Psoas muscle (tissue), 8 donors: ENCODE data around the gene L1CAM. TPM values are rescaled to one million over a fixed set of nuclear protein-coding genes. Genes with fewer than 3 reads are reported as not detected.

Source experiments
- ATAC-seq, 4 donors: fragments of 200-7000 bp; cut with Tn5 transposase; one replicate each; pipeline ENCODE4 v1.9.1; 2020; ENCODE audit warnings: moderate library complexity in 3 of 4, mild to moderate bottlenecking in 2 of 4
- DNase-seq, 2 donors: peaks; one replicate each; pipeline ENCODE4 v3.0.0-alpha.2; 2020
- H3K27ac ChIP-seq: fragments of 200-600 bp; one replicate; pipeline ENCODE4 v1.8.0; 2022
- H3K27me3 ChIP-seq, 3 donors: fragments of 200-600 bp in 1 of 3; one replicate each; pipeline versions ENCODE4 v1.6.1 to v1.8.0; 2013 to 2022; ENCODE audit warnings: low read length in 2 of 3, mild to moderate bottlenecking in 2 of 3, moderate library complexity in 1 of 3; ENCODE audit not compliant: insufficient read depth in 3 of 3
- H3K36me3 ChIP-seq, 2 donors: fragments of 200-600 bp in 1 of 2; one replicate each; pipeline versions ENCODE4 v1.6.1 to v1.8.0; 2013 to 2022; ENCODE audit warnings: low read depth in 1 of 2, mild to moderate bottlenecking in 1 of 2, moderate library complexity in 1 of 2; ENCODE audit not compliant: insufficient read depth in 1 of 2
- H3K4me1 ChIP-seq: fragments of 200-600 bp; one replicate; pipeline ENCODE4 v1.8.0; 2022
- H3K4me3 ChIP-seq: fragments of 200-600 bp; one replicate; pipeline ENCODE4 v1.8.0; 2022; ENCODE audit warnings: mild to moderate bottlenecking
- H3K9me3 ChIP-seq: fragments of 200-600 bp; one replicate; pipeline ENCODE4 v1.8.0; 2022
- CTCF ChIP-seq: fragments of 200-600 bp; IDR thresholded peaks from one replicate; pipeline ENCODE4 v1.8.0; 2022; ENCODE audit warnings: antibody characterized with exemption
- WGBS, 3 donors: extraction: QIAGEN DNeasy Blood & Tissue Kit; methylation state at CpG; one replicate each; pipeline versions ENCODE4 v1.1.6 to v1.1.7; 2013; 5-methylcytosine and 5-hydroxymethylcytosine counted together
- intact Hi-C, 2 donors: fragments of 100-400 bp; cut with DNase I; formaldehyde crosslinking; loops; one replicate each; pipeline versions ENCODE4 v1.11.0 to v1.14.2; 2022
- polyA plus RNA-seq, 3 donors: library from polyadenylated mRNA; stranded (reverse); fragments of 200-250 nt; gene quantifications; one replicate each; pipeline ENCODE4 v1.2.3, GENCODE V29; 2013
- total RNA-seq, 4 donors: library from RNA; stranded (reverse); fragmentation: NEBNext Ultra II Directional in 2 of 4; extraction: Animal tissue kit (Norgen Biotek cat#: 25700) in 2 of 4; gene quantifications; one replicate each; pipeline versions ENCODE4 v1.2.1 to v1.2.4, GENCODE V29; 2021 to 2023
- donor health status: healthy with polysubstance abuse.
- donor health status: DM: no; HTN: no; CAD: no; lungs with moderate emphysema.
- donor health status: Bipolar disorder and iron deficiency.
- donor health status: healthy.
- donor health status: DM: yes; HTN: yes; CAD: no.
- donor health status: DM: no; HTN: no; CAD: no.
- donor health status: DM: no; HTN: no; CAD: no.
- donor health status: DM: yes; HTN: yes; CAD: no.

L1CAM gene
- total and polyA plus RNA-seq, 7 donors, result 0.22 to 1.5 (median 0.46) TPM

- 58 to 82% (median 68%) methylated on average over 3 to 7 of the region's 7 CpGs for WGBS, 3 donors
- Histone ChIP-seq H3K9me3 (no peaks in the 10 kb centered on the region), H3K27me3 (peaks cover 0 to 85% (median 13%) of the 10 kb centered on the region in 3 donors), H3K36me3 (no peaks in the 10 kb centered on the region), H3K27ac (no peak overlapping the region), H3K4me1 (no peaks in the 10 kb centered on the region), H3K4me3 (no peak overlapping the region)
- intact Hi-C loops, result no loop called here
- ATAC-seq (no peak), DNase-seq (peak in 1 of 2 donors; percentile 15)
- no peak for TF ChIP-seq CTCF
Observed at GRCh38 chrX:153881281-153881680, 4.7 kb downstream of the L1CAM start.

- intact Hi-C loops, result no loop called here
- Histone ChIP-seq H3K9me3 (no peaks in the 10 kb centered on the region), H3K27me3 (peaks cover 0 to 90% (median 13%) of the 10 kb centered on the region in 3 donors), H3K4me1 (no peaks in the 10 kb centered on the region), H3K36me3 (no peaks in the 10 kb centered on the region), H3K4me3 (no peak overlapping the region), H3K27ac (no peak overlapping the region)
- no peak for ATAC-seq
- no peak for TF ChIP-seq CTCF
- 35 to 37% methylated on average over 6 of the region's 6 CpGs; no CpG with 5 or more reads in 1 of the 3 donors for WGBS, 3 donors
- peak in 1 of 2 donors; percentile 19 for DNase-seq
Observed at GRCh38 chrX:153880440-153880815, 5.5 kb downstream of the L1CAM start.

- 41 to 61% (median 61%) methylated on average over 9 to 12 of the region's 12 CpGs for WGBS, 3 donors
- H3K4me3 ChIP-seq, result no peak overlapping the region
- intact Hi-C loops, result no loop called here
- peak in 1 of 2 donors; percentile 24 for DNase-seq
- no peaks in the 10 kb centered on the region for H3K4me1 ChIP-seq
- no peaks in the 10 kb centered on the region for H3K36me3 ChIP-seq
- peaks cover 0 to 87% (median 10%) of the 10 kb centered on the region in 3 donors for H3K27me3 ChIP-seq
- no peak overlapping the region for H3K27ac ChIP-seq
- ATAC-seq, result no peak
- TF ChIP-seq CTCF, result no peak
- H3K9me3 ChIP-seq, result no peaks in the 10 kb centered on the region
Observed at GRCh38 chrX:153879741-153880439, 6.1 kb downstream of the L1CAM start.

GRCh38 chrX:153878969-153879653, 6.9 kb downstream of the L1CAM start:
- Histone ChIP-seq H3K9me3 (no peaks in the 10 kb centered on the region), H3K27me3 (peaks cover 0 to 79% (median 6%) of the 10 kb centered on the region in 3 donors), H3K4me3 (no peak overlapping the region), H3K27ac (no peak overlapping the region), H3K4me1 (no peaks in the 10 kb centered on the region), H3K36me3 (no peaks in the 10 kb centered on the region)
- WGBS, 3 donors, result 4 to 15% (median 5%) methylated on average over 17 to 28 of the region's 28 CpGs
- TF ChIP-seq CTCF, result no peak
- ATAC-seq (no peak), DNase-seq (peak in 1 of 2 donors; percentile 24)
- intact Hi-C loops, result no loop called here
